OCI-M2 (cell line): ENCODE results near the gene PLD5.
"Not testable (repeated sequence)": the region's sequence is repeated elsewhere in the genome, so short reads cannot be mapped to it uniquely, and the experiment has no call there.

Experiments
- DNase-seq: peaks from one replicate; lab custom pipeline; 2025; ENCODE audit not compliant: unreplicated experiment; lab: John Stamatoyannopoulos, UW

The PLD5 gene

DNA sequence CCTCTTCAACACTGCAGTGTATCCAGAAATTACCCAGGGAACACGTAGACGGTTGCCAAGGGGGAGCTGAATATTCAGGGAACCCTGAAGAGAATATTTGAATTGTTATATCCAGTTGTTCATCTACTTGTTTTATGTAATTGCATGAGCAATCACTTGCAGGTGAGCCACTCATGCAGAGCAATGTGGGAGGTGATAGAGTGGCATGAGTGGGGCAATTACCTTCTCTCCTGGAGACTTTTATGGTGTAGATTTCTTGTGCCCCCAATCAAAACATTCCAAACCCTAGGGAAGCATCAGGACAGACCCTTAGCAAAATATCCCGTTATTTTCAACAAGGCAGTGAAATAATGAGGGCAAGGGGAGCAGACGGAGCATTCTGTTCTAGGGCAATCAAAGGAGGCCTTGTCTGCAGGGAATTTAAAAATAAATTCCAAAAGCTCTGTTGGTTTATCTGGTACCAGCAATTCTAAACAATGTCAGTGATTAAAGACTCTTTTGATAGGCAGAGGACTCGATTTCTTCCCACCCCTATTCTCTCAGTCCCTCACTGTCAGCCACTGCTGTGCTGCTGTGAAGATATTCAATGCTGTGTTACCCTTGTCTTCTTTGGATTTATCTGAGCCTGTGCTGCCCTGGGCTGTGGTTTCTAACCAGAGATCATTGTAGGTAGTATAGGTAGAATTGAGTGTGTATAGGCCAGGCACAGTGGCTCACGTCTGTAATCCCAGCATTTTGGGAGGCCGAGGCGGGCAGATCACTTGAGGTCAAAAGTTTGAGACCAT is 345.4 kb downstream of the PLD5 start:
- DNase-seq = no peak

DNA sequence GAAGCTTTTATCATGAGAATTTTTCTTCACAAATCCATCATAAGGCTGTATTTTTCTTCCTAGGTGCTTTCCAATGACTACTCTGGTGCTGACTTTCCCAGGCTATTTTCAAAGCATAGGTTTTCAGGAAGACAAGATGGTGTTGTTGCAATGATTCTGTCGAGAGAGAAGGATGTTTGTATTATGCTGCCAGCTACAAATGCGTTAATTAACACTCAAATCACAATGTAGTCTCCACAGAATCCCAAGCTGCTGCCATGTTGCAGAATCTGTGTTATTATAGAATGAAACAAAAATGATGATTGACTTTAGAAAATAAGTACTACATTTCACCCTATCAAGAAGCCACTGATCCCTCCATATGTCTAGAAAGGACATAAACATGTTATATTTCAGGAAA is 346.1 kb downstream of the PLD5 start:
- DNase-seq = no peak

DNA sequence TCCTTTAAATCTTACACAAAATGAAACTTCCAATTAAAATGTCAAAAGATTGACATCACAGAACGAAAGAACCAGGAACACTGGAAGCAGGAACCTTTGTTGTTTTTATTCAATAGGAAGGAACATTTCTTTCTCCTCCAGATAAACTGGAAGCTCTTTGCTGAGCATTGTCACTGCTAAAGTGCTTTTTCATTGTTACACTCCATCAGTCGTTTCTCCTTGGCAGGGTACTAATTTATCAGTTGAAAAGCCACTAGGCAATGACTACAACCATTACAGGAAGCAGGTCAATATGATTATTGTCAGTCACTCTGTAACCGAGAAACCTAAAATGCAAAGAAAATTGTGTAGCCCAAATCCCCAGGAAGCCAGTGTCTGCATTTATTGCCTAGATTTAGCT is 362.4 kb downstream of the PLD5 start:
- no peak for DNase-seq

DNA sequence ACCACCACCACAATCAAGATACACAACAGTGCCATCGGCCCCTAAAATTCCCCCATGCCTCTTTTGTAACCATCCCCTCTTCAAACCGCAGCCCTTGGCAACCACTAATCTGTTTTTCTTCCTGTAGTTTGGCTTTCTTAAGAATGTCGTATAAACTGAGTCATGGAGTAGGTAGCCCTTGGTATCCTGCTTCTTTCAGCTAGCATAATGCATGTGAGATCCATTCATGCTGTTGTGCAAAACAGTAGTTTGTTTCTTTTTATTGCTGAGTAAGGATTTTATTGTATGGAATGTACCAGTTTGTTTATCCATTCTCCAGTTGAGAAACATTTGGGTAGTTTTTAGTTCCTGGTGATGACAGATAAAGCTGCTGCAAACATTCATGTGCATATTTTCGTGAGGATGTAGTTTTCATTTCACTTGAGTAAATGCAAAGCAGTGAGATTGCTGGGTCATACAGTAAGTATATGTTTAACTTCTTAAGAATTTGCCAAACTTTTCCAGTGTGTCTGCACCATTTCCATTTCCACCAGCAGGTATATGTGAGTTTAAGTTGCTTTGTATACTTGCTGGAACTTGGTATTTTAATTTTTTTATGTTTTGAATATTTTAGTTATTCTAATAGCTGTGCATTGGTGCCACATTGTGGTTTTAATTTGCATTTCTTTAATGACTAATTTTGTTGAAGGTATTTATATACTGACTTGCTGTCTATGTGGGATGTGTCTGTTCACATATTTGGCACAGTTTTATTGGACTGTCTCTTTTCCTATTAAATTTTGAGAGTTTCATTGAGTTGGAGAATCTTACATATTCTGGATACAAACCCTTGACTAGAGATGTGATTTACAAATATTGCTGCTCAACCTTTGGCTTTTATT is 377.2 kb downstream of the PLD5 start:
- no peak for DNase-seq

DNA sequence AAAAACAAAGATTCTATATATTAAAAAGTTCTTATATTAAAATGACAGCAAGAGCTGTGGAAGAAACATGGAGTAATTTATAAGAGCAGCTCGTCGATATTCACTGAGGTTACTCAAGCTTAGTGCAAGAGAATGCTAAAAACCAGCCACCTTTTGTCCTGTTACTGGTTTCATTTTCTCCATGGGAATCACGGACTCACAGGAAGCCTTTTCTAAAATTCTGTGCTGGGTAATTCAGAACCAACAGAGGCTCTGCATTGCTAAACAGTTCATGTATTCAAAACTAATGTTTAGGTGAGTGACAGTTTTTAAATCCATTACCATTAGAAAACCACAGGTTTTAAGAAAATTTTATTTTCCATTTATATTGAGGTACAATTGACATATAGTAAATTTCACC is 377.8 kb downstream of the PLD5 start:
- no peak for DNase-seq

DNA sequence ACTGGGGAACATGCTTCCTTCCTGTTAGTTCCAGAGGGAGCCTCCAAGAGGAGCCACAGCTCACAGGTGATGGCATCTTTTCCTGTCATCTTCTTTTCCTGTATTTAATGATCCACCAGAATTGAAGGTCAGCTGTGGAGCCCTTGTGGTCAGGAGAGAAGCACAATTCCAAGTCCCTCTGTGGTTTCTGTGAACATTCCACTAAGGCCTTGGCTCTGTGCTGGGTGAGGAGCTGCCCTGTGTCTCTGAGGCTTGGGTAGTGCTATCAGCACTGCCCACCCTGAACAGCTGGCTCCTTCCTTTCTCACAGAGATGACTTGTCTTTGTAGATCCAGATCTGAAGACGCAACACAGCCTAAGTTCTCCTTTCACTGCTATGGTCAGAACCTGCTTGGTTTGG is 383.7 kb downstream of the PLD5 start:
- DNase-seq = no peak

DNA sequence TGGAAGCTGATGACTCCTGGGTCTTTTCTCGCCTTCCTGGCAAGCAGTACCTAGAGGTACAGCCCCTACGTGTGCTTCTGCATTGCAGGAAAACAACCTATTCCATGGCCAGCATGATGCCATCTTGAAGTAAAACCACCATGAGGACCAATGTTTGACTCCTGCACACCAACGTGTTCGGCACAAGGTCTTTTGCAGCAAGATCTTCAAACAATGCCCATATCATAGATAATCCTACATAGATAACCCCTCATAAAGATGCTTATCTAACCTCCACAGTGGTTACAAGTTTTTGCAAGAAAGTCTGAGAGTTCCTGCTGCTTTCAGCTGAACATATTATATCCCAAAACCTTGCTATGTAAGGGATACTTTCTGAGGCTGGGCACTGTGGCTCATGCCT is 384.5 kb downstream of the PLD5 start:
- DNase-seq = no peak

DNA sequence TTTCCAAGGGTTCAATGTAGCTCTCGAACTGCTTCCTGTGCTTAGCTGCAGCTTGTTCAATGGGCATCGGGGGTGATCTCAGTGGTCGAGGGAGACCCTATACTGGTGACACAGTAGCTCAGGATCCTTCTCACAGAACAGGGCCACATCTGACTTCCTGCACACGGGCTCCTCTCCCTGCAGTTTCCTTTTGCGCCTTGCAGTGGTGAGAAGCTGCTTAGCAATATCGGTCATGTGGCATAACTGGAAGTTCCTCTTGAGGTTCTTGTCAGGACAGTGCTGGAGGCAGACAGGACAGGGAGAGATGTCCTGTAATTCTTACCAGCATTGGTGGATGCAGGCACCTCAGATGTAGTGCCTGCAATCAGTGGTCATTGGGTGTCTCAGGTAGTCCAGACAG is 385.1 kb downstream of the PLD5 start:
- no peak for DNase-seq

DNA sequence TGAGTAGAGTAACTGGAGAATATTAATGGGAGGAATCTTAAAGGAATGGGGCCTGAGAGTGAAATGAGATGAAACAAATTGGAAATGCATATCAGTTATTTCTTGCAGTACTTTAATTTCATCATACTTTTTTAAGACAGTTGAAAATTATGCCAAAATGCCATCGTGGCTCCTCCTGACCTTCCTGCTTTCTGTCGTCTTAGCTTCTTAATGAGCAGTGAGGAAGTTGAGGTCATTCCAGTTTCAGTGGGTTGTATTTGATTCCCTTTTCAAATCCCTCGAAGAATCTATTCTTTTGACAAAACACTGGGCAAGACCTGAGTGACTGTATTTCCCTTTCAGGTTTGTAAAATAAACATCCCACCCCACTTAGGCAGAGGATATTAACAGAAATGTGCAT is 390.7 kb downstream of the PLD5 start:
- DNase-seq = no peak

DNA sequence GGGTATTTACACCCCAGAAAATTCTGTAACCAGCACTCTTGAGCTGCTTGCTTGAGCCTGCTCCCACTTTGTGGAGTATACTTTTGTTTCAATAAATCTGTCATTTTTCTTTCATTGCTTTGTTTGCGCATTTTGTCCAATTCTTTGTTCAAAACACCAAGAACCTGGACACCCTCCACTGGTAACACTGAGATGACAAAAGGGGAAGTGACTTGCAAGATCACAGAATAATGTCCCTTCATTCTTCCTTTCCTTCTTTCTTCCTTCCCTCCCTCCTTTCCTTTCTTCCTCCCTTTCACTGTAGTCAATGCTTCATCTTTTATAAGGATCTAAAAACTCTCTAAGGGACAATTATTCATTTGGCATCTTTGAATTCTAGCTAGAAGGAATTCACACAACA is 391.1 kb downstream of the PLD5 start:
- DNase-seq = no peak

DNA sequence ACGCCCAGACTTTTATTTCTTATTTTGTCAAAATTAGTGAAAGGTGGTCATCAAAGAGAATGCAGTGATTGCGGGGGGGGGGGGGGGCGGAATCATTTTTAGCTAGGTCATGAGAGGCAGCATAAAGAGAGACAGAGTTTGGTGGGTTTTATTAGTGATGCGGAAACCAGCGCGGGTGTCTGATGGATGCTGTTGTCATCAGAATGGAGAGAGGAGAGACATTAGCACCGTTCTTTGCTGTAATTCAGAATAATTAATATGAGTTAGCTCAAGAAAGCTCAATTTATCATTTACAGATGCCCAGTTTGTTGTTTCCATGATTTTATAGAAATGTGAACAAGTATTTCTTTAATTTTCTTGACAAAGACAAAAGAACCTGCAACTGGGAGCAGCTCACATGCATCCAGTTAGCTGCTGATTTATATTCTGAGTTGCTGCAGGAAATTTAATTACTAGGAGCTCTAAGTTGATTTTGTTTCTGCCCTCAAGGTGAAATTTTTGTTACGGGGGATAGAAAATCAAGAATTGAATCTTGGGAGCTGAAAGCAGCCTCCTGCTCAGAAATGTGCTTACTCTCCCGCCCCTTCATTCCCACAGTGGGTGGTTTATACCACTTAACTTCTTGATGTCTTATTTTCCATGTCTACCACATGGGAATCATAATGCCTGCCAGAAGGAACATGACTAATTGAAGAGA is 392.2 kb downstream of the PLD5 start:
- no peak for DNase-seq

DNA sequence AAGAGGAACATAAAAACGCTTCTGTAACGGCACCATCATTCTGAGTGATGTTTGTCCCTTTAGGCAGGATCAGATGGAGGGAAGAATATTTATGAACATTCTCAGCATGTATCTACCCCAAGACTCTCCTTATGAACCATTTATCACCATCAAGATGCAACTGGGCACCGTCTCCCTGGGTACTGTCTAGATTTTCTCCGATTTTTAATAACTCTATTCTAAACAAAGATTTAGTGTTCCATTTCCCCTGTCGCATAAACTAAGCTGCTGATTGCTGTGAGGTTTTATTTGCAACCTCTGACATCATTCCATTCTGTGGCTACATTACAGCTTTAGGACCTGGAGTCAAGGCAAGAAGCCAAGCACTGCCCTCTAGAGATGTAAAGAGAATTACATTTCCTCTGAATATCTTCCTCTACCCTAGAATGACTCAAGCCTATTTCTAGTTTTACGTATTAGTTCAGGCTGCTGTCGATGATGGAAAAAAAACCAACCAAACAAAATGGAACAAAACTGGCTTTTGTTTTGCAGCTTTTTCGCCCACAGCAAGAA is 395.5 kb downstream of the PLD5 start:
- DNase-seq = no peak

DNA sequence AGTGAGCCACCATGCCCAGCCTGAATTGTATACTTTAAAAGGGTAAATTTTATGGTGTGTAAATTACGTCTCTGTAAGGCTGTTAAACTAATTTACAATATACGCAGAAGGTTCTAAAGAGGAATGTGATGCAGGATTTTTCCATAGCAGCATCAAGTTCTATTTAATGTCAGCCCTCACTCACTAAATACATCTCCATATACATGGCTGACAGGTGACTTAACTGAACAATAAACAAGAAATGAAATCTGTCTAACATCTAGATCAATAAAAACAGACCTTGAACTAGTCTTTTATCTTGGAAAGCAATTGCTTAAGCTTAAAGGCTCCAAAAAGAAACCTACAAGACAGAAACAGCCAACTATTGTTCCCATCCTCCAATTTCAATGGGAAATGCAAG is 404.1 kb downstream of the PLD5 start:
- DNase-seq = no peak

DNA sequence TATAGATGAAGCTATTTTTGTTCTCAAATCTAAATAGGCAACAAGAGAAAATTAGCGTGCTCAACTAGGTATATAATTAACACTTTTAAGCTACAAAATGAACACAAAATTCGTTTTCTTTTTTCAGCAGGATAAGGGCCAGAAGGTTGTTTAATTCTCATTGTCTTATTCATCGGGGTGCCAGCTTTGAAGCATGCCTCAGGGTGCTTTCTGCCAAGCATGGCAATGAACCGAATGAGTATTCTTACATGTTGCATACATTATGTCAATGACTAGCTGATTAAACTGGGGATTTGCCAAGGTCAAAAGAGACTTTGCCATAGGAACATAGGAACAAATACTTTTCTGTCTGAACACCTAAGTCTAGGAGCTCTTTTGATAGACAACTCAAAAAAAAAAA is 423.6 kb downstream of the PLD5 start:
- no peak for DNase-seq

DNA sequence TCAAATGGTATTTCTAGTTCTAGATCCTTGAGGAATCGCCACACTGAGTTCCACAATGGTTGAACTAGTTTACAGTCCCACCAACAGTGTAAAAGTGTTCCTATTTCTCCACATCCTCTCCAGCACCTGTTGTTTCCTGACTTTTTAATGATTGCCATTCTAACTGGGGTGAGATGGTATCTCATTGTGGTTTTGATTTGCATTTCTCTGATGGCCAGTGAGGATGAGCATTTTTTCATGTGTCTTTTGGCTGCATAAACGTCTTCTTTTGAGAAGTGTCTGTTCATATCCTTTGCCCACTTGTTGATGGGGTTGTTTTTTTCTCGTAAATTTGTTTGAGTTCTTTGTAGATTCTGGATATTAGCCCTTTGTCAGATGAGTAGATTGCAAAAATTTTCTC is 427.2 kb downstream of the PLD5 start:
- DNase-seq = not testable (repeated sequence)

DNA sequence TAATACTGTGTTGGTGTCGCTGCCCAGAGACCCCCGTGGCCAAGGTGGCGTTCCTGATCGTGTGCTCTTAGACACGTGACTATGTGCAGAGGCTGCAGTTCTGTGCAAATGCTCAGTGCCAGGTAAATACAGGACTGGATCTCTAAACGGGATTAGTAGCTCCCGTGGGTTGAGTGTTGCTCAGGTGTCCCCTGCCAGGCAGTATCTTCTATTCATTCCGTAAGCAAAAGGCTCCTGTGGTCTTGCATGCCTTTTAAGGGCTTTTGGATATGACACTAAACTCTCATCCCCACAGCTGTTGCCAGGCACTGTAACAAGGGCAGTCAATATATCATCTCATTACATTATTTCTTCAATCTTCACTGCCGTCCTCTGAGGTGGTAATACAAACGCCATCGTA is 431.4 kb downstream of the PLD5 start:
- DNase-seq = no peak

DNA sequence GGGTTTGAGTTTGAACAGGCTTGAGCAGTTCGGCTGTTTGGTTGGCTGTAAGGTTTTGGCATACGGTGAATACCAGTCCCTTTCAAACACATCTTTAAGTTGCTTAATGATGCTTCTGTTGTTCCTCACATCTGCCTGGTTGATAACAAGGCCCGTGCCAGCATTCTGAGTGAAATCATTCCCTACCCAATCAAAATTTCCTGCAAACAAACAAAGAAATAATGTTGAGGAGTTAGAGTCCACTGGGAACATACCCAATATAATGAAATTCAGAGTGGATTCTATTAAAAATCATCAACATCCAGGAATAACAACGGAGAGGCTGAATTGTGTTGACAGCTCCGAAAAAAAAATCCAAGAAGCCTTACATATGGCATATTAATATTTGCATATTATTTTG is 434.6 kb downstream of the PLD5 start:
- no peak for DNase-seq

DNA sequence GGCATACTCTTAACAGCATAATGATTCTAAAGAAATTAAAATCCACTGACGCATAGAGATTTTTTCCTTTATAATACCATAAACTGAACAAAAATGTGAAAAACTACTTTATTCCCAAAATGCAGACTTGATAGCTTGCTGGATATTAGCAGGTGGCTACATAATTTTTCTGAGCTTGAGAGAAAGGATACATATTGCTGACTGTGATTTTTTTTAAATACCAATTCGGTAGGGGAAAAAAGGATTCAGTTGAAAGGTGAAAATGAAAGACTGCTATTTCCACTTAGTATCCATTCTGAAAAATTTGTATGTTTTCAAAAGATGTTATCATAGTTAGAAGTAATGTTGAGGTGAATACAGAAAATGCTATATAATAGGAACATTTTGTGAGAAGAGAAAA is 435.6 kb downstream of the PLD5 start:
- DNase-seq = no peak

DNA sequence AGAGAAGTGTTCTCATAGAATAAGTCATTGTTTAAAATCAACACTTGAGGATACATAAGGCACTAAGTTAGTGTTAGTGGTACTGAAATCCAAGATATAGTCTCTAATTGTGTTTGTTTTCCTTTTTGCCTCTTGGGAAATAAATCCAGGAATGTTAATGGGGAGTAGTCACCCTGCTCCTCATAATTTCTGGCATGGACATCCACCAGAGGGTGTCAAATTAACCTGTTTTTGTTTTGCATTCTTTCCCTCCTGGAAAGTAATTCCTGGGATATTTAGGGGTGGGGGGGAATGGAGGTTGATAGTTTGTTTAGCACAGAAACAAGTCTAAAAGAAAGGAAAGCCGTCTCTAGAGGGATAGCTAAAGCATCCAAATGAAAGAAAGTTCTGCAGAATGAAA is 437.8 kb downstream of the PLD5 start:
- DNase-seq = no peak

DNA sequence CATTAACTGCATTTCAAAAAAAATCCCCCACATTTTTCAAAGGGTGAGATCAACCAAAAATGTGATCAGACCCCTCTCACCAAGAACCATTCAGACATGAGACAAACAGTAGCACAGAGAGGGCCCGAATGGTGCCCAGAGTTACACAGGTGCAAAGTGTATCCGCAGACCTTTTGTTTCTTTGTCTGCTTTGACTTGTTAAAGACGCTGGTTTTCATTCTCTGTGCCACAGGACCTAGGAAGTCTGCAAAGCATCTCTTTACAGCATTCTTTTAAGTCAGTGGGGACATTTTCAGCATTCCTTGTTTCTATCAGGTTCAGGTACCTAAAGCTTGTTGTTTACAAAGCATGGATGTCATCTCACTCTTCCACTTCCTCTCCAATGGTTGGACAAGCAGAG is 438.4 kb downstream of the PLD5 start:
- no peak for DNase-seq

DNA sequence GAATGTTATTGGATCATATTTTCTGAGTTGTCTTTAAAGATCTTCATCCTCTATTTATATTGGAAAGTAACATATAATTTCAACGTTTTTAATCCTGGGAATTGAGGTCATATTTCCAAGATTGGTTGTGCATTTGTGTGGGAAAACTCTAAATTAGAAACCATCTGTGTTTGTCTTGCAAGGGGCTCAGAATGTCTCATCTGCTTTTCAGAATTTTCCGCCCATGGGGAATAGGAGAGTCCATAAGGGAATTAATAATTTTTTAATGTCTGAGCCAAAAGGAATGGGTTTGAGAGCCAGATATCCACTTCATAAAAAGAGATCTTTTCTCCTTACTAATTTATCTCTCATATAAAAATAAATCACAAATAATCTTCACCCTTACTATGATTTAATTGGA is 440.8 kb downstream of the PLD5 start:
- DNase-seq = no peak

DNA sequence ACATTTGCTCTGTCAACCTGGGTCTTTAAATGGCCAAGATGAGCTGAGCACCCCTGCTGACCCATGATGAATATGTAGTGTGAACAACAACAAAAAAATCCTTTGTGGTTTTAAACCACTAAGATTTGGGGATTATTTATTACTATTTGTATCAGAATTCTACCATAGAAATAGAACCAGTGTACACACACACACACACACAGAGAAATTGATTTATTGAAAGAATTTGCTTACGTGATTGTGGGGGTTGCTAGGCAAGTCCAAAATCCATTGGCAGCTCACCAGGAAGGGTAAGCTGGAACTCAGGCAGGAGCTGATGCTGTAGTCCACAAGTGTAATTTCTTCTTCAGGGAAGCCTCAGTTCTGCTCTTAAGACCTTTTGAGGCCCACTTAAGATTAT is 443.1 kb downstream of the PLD5 start:
- no peak for DNase-seq
